Testis (tissue), 2 donors: ENCODE results near the gene LAP3.

Experiments
- POLR2A ChIP-seq: fragments of 450-650 bp; IDR thresholded peaks from one replicate; pipeline ENCODE4 v1.6.1; 2017; ENCODE audit warnings: antibody characterized with exemption, mild to moderate bottlenecking, moderate library complexity
- TF ChIP-seq, protein P1 (sequence below), 3 experiments: fragments of 450-650 bp in 2 of 3; fragments of 200-600 bp in 1 of 3; sonication (generic) in 1 of 3; IDR thresholded peaks; one replicate each; pipeline ENCODE4 v1.5.1; 2016 to 2019; ENCODE audit warnings: antibody characterized with exemption in 3 of 3, mild to moderate bottlenecking in 2 of 3, moderate library complexity in 1 of 3

- TF ChIP-seq, protein P1, sequence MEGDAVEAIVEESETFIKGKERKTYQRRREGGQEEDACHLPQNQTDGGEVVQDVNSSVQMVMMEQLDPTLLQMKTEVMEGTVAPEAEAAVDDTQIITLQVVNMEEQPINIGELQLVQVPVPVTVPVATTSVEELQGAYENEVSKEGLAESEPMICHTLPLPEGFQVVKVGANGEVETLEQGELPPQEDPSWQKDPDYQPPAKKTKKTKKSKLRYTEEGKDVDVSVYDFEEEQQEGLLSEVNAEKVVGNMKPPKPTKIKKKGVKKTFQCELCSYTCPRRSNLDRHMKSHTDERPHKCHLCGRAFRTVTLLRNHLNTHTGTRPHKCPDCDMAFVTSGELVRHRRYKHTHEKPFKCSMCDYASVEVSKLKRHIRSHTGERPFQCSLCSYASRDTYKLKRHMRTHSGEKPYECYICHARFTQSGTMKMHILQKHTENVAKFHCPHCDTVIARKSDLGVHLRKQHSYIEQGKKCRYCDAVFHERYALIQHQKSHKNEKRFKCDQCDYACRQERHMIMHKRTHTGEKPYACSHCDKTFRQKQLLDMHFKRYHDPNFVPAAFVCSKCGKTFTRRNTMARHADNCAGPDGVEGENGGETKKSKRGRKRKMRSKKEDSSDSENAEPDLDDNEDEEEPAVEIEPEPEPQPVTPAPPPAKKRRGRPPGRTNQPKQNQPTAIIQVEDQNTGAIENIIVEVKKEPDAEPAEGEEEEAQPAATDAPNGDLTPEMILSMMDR (IDR thresholded peaks at IDR 0.05): no peak
- no peak for TF ChIP-seq POLR2A
Measured at GRCh38 chr4:17546678-17547077, 30.3 kb upstream of the LAP3 start.
